Central memory CD8-positive, alpha-beta T cell (primary cell): ENCODE data around the gene BLNK.
"Not testable (repeated sequence)": the region's sequence is repeated elsewhere in the genome, so short reads cannot be mapped to it uniquely, and the experiment has no call there.

ENCODE experiments used
- ATAC-seq: fragments of 150-1000 bp; cut with Tn5 transposase; replicated peaks from 2 replicates; pipeline ENCODE4 v1.10.0; 2022; ENCODE audit warnings: mild to moderate bottlenecking, moderate FRiP score, moderate number of reproducible peaks; ENCODE audit not compliant: poor library complexity, severe bottlenecking; ENCODE audit errors: extremely low read depth
- DNase-seq, 2 donors: peaks; one replicate each; pipeline ENCODE4 v3.0.0; 2021; ENCODE audit warnings: low spot score in 2 of 2
- H3K27ac Mint-ChIP-seq: one replicate; pipeline ENCODE4 v1.8.0; 2022; ENCODE audit warnings: low read depth, mild to moderate bottlenecking, moderate library complexity, mixed read lengths
- H3K27me3 Mint-ChIP-seq: one replicate; pipeline ENCODE4 v1.8.0; 2022; ENCODE audit warnings: mixed read lengths
- H3K36me3 Mint-ChIP-seq: one replicate; pipeline ENCODE4 v1.8.0; 2022; ENCODE audit warnings: mild to moderate bottlenecking, moderate library complexity, mixed read lengths; ENCODE audit not compliant: insufficient read depth
- H3K4me1 Mint-ChIP-seq: one replicate; pipeline ENCODE4 v1.8.0; 2022; ENCODE audit warnings: mixed read lengths
- H3K4me3 Mint-ChIP-seq: one replicate; pipeline ENCODE4 v1.8.0; 2022; ENCODE audit warnings: mild to moderate bottlenecking, moderate library complexity, mixed read lengths
- H3K9me3 Mint-ChIP-seq: one replicate; pipeline ENCODE4 v1.8.0; 2022; ENCODE audit warnings: mixed read lengths

BLNK gene

DNA sequence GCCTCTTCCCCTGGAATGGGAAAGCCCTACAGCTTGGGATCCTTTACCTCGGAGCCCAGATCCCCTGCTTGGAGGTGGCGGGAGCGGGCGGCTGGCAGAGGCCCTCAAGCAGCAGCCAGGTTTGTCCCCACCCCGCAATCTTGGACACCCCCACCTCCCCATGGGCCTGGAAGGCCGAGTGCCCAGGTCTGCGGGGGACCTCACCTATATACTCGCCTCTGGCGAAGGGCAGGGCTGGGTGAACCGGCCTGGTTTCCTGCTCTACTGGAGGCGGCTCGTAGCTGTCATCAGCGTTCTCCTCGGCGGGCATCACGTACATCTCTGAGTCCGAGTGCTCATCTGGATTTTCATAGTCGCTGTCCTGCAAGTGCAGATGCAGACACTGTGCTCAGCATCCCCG is 44.2 kb downstream of the BLNK start:
- no peak for DNase-seq
- H3K4me3 Mint-ChIP-seq: no peak overlapping the region
- H3K36me3 Mint-ChIP-seq: peaks cover 4% of the 10 kb centered on the region
- ATAC-seq: no peak
- no peaks in the 10 kb centered on the region for H3K9me3 Mint-ChIP-seq
- H3K27ac Mint-ChIP-seq: no peak overlapping the region
- peaks cover 16% of the 10 kb centered on the region for H3K27me3 Mint-ChIP-seq
- no peaks in the 10 kb centered on the region for H3K4me1 Mint-ChIP-seq

DNA sequence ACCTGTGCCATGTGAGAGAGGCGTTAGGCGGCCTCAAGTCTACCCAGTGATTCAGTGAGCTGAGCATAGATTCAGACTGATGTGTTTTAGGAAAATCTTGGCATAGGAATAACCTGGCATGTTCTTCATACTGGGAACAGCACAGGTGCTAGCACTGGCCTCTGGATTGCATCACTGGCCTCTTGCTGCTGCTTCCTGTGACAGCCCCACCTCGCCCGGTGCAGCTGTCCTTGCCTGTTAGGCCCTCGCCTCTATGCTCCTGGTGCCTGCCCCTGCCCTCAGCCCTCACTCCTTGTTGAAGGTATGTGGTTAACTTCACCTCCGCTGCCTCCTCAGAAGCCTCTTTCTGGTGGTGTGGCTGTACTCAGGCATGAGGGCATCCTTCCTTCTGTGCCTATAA is 46.2 kb downstream of the BLNK start:
- Mint-ChIP-seq H3K4me1 (no peaks in the 10 kb centered on the region), H3K27me3 (peaks cover 36% of the 10 kb centered on the region), H3K36me3 (peaks cover 4% of the 10 kb centered on the region), H3K4me3 (no peak overlapping the region), H3K27ac (no peak overlapping the region), H3K9me3 (no peaks in the 10 kb centered on the region)
- DNase-seq (no peak), ATAC-seq (no peak)

DNA sequence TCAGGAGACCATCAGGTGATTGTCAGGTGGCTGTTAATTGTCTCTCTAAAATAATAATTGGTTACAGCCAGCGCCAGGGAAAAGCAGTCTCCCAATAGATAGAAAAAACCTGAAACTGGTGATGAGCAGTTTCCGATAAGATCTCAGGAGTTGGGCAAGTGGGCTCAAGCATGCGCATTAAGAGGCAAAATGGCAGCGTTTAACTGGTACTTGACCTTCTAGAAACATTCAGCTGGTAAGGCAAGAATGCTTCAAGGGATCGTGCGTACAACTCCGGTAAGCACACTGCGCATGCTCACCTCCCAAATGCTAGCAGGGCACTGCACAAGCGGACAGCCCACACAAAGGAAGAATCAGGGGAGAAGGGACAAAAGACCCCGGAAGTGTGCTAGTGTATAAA is 48.5 kb downstream of the BLNK start:
- Mint-ChIP-seq H3K4me3 (no peak overlapping the region), H3K27me3 (peaks cover 51% of the 10 kb centered on the region), H3K27ac (no peak overlapping the region), H3K4me1 (no peaks in the 10 kb centered on the region), H3K36me3 (peaks cover 1% of the 10 kb centered on the region), H3K9me3 (no peaks in the 10 kb centered on the region)
- ATAC-seq (no peak), DNase-seq (no peak)

DNA sequence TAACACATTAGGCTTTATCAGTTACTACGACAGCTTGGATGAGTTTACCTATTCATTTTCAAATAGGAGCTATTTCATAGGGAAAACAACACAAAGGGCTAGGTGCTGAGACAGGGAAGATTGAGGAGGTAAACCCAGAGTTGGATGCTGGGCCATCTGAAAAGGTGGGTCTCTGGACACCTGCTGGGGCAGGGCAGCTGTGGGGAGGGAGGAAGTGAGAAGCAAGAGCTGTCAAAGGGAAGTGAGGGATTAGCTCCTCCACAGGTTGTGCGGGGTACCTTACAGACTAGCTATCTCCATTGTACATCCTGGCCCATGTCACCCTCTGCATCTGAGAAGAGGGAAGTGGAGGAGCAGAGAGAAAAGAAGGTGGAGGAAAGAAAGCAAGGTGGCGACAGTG is 48.9 kb downstream of the BLNK start:
- H3K27ac Mint-ChIP-seq: no peak overlapping the region
- H3K27me3 Mint-ChIP-seq: peaks cover 51% of the 10 kb centered on the region
- H3K9me3 Mint-ChIP-seq: no peaks in the 10 kb centered on the region
- no peak for DNase-seq
- H3K4me1 Mint-ChIP-seq: no peaks in the 10 kb centered on the region
- no peak overlapping the region for H3K4me3 Mint-ChIP-seq
- peaks cover 1% of the 10 kb centered on the region for H3K36me3 Mint-ChIP-seq
- ATAC-seq: no peak

DNA sequence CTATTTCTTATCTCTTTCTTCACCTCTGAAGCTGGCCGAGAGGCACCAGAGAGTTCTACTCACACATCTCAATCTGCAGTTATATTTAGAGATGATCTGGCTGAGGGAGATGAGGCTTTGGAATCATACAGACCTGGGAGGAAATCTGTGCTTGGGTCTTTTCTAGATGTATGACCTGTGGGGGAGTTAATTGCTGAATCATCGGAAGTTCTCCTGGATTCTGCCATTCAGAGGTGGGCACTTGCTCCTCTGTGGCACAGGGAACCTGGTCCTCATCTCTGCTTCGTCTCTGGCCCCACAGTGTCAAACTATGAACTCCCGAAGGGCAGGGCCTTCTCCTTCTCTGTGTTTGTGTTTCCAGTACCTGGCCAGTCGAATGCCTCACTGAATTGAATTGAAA is 52.5 kb downstream of the BLNK start:
- no peak overlapping the region for H3K4me3 Mint-ChIP-seq
- H3K36me3 Mint-ChIP-seq: peaks cover 5% of the 10 kb centered on the region
- ATAC-seq: no peak
- H3K27ac Mint-ChIP-seq: no peak overlapping the region
- H3K27me3 Mint-ChIP-seq: peaks cover 86% of the 10 kb centered on the region
- H3K4me1 Mint-ChIP-seq: no peaks in the 10 kb centered on the region
- H3K9me3 Mint-ChIP-seq: no peaks in the 10 kb centered on the region
- DNase-seq: no peak

DNA sequence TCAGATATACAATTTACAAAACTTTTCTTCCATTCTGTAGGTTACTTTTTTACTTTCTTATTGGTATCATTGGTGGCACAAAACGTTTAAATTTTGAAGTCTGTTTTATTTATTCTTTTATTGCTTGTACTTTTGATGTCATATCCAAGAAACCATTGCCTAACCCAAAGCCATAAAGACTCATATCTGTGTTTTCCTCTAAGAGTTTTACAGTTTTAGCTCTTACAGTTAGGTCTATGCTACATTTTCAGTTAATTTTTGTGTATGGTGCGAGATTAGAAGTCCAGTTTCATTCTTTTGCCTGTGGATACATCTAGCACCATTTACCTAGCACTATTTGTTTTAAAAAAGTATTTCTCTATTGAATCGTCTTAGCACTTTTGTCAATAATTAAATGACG is 53.7 kb downstream of the BLNK start:
- peaks cover 5% of the 10 kb centered on the region for H3K36me3 Mint-ChIP-seq
- H3K4me1 Mint-ChIP-seq: no peaks in the 10 kb centered on the region
- H3K27me3 Mint-ChIP-seq: peaks cover 86% of the 10 kb centered on the region
- ATAC-seq (no peak), DNase-seq (no peak)
- H3K4me3 Mint-ChIP-seq: no peak overlapping the region
- no peak overlapping the region for H3K27ac Mint-ChIP-seq
- no peaks in the 10 kb centered on the region for H3K9me3 Mint-ChIP-seq

DNA sequence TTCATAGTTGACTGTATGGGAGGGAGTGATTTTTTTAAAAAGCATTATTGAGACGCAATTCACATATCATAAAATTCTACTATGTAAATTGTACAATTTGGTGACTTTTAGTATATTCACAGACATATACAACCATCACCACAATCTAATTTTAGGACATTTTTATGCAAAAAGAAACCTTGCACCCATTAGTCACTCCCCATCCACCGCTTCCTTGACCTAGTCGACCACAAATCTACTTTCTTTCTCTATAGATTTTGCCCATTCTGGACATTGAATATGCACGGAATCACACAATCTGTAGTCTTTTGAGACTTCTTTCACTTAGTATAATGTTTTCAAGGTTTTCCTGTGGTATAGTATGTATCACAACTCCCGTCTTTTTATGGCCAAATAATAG is 54.6 kb downstream of the BLNK start:
- Mint-ChIP-seq H3K27me3 (peaks cover 77% of the 10 kb centered on the region), H3K27ac (no peak overlapping the region), H3K4me3 (no peak overlapping the region), H3K36me3 (peaks cover 5% of the 10 kb centered on the region), H3K4me1 (no peaks in the 10 kb centered on the region), H3K9me3 (no peaks in the 10 kb centered on the region)
- ATAC-seq (no peak), DNase-seq (no peak)

DNA sequence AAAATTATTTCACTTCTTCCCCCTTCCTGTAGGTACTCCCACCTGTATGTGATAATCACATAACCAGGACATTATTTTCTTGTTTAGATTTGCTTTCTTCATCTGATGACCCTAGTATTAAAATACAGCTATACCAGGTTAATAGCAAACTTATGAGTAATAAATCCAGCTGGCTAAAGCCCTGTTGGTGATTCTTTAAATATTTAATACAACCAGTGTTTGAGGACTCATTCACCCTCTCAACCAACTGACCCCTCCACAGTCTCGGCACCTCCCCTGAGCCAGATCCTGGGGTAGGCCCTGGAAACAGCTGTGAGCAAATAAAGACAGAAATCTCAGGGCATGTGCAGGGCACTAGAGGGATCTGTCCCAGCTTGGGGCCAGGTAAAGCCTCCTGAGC is 58.5 kb downstream of the BLNK start:
- no peak for DNase-seq
- Mint-ChIP-seq H3K4me1 (no peaks in the 10 kb centered on the region), H3K36me3 (peaks cover 7% of the 10 kb centered on the region), H3K9me3 (no peaks in the 10 kb centered on the region), H3K4me3 (no peak overlapping the region), H3K27ac (no peak overlapping the region), H3K27me3 (peaks cover 68% of the 10 kb centered on the region)
- no peak for ATAC-seq

DNA sequence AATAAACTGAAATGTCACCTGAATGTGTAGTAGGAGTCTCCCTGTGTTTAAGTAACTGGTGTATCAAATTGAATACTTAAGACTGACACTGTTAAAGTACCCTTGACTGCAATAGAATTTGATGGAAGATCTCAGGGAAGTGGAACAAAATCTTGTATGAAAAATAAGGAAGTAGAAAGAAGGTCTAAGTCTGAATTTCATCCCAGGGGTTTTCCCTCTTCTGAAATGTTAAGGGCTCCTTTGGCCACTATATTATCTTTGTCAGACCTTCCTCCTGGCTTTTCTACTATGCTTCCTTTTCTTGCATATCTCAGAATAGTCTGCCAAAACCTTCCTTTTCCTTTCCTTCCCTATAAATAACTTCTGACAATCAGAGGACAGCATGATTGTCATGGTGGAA is 59.6 kb downstream of the BLNK start:
- no peak overlapping the region for H3K27ac Mint-ChIP-seq
- ATAC-seq (no peak), DNase-seq (no peak)
- H3K4me3 Mint-ChIP-seq: no peak overlapping the region
- H3K27me3 Mint-ChIP-seq: peaks cover 69% of the 10 kb centered on the region
- H3K4me1 Mint-ChIP-seq: no peaks in the 10 kb centered on the region
- H3K9me3 Mint-ChIP-seq: no peaks in the 10 kb centered on the region
- peaks cover 7% of the 10 kb centered on the region for H3K36me3 Mint-ChIP-seq

DNA sequence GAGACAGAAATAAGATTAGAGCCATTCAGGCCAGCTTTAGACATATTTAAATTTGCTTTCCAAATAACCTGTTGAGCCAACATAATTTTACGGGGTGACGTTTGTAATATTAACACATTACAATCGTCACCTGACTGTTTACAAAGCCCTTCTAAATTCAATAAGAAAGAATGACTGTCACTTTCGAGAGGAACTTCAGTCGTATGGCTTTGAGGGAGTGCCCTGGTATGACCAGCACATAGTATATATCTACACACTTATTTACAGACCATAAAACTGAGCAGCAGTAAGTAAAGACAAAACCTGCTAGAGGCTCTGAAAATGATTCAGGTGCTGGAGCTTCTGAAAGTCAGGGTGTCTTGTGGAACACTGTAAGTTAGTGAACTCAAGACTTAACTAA is 62.4 kb downstream of the BLNK start:
- H3K36me3 Mint-ChIP-seq: peaks cover 2% of the 10 kb centered on the region
- H3K9me3 Mint-ChIP-seq: no peaks in the 10 kb centered on the region
- no peak overlapping the region for H3K27ac Mint-ChIP-seq
- no peak for ATAC-seq
- peaks cover 41% of the 10 kb centered on the region for H3K27me3 Mint-ChIP-seq
- DNase-seq: no peak
- H3K4me3 Mint-ChIP-seq: no peak overlapping the region
- H3K4me1 Mint-ChIP-seq: no peaks in the 10 kb centered on the region

DNA sequence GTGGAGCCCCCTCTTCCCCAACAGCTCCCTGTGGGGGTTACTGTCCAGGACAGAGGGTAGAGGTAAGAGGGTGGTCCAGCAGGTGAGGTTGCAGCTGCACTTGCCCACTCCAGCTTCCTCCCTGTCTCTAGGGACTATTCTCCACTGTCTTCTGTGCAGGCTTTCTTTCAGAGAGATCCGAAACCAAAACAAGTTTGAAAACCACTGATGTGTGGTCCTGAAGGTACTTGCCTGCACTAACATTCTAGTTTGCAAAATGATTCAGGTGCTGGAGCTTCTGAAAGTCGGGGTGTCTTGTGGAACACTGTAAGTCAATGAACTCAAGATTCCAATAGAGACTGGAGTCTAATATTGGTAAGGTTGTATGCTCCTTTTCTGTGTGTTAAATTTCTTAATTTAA is 63.1 kb downstream of the BLNK start:
- H3K36me3 Mint-ChIP-seq: peaks cover 2% of the 10 kb centered on the region
- no peak overlapping the region for H3K27ac Mint-ChIP-seq
- ATAC-seq: no peak
- H3K4me1 Mint-ChIP-seq: no peaks in the 10 kb centered on the region
- H3K4me3 Mint-ChIP-seq: no peak overlapping the region
- peaks cover 34% of the 10 kb centered on the region for H3K27me3 Mint-ChIP-seq
- H3K9me3 Mint-ChIP-seq: no peaks in the 10 kb centered on the region
- no peak for DNase-seq

DNA sequence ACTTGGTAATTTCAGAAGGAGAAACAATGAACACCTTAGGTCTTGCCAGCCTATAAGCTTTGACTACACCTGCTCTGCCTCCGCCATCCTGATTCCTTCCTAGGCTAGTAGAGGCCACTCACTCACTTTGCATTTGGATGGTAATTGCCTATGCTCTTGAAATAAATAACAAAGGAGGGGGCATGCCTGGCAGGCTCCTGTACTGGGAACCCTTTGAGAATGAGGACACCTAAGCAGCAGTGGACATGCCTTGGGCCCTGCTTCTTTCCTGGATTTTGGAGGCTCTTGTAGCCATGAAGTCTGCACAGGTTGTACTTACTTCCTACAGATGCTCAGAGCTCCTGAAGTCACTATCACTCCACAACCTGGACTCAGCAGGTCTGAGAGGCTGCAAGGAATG is 65.8 kb downstream of the BLNK start:
- Mint-ChIP-seq H3K27me3 (peaks cover 18% of the 10 kb centered on the region), H3K27ac (no peak overlapping the region), H3K4me3 (no peak overlapping the region), H3K4me1 (no peaks in the 10 kb centered on the region), H3K36me3 (peaks cover 2% of the 10 kb centered on the region), H3K9me3 (no peaks in the 10 kb centered on the region)
- DNase-seq: no peak
- no peak for ATAC-seq

DNA sequence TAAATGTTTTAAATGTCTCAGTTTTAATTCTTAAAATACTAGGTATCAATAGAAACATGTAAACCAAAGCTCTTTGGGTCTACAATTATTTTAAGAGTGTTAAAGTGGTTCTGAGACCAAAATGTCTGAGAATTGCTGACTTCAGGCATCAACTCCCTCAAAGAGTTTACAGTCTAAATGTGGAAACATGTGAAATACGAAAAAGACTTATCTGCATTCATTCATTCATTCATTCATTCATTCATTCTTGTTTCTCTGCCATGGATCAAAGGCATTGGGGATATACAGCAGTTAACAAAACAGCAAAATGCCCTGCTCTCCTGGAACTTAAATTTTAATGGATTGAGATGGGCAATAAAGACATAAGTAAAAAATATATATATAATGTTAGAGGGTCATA is 69.8 kb downstream of the BLNK start:
- DNase-seq (no peak), ATAC-seq (no peak)
- no peak overlapping the region for H3K27ac Mint-ChIP-seq
- H3K36me3 Mint-ChIP-seq: no peaks in the 10 kb centered on the region
- peaks cover 16% of the 10 kb centered on the region for H3K27me3 Mint-ChIP-seq
- H3K9me3 Mint-ChIP-seq: no peaks in the 10 kb centered on the region
- no peaks in the 10 kb centered on the region for H3K4me1 Mint-ChIP-seq
- H3K4me3 Mint-ChIP-seq: no peak overlapping the region

DNA sequence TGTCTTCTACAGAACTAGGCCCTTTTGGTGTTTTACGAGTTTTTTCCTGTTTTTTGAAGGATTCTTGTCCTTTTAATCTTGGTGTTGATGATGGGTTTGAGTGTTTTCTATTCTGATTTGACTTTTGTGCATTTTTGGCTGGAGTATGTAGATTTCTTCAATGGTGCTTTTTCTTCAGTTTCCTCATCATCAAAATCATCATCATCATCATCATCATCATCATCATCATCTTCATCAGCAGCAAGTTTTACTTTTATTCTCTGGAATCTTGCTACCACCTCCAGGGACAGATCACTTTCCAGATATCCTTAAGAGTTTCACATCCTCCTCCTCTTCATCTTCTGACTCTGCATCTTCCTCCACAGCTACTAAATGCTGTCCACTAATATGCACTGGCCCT is 81.9 kb downstream of the BLNK start:
- not testable (repeated sequence) for H3K36me3 Mint-ChIP-seq

More for the DNA sequence above, 81.9 kb downstream of the BLNK start:
- not testable (repeated sequence) for ATAC-seq, H3K27ac Mint-ChIP-seq, DNase-seq, H3K4me1 Mint-ChIP-seq, H3K9me3 Mint-ChIP-seq, H3K4me3 Mint-ChIP-seq
- peaks cover 48% of the 10 kb centered on the region for H3K27me3 Mint-ChIP-seq
